Measurements from ENCODE around the gene ZNF568. TPM values are rescaled to one million over a fixed set of nuclear protein-coding genes. Genes with fewer than 3 reads are reported as not detected.
A peak's percentile ranks its signal among the peaks of the same experiment; 100 is the strongest.

The ZNF568 gene
- total RNA-seq = 1 to 10 TPM; 6.3 to 7.3 TPM
- 11.4 to 27.7 reads per million in 2 donors for total RNA-seq

DNA sequence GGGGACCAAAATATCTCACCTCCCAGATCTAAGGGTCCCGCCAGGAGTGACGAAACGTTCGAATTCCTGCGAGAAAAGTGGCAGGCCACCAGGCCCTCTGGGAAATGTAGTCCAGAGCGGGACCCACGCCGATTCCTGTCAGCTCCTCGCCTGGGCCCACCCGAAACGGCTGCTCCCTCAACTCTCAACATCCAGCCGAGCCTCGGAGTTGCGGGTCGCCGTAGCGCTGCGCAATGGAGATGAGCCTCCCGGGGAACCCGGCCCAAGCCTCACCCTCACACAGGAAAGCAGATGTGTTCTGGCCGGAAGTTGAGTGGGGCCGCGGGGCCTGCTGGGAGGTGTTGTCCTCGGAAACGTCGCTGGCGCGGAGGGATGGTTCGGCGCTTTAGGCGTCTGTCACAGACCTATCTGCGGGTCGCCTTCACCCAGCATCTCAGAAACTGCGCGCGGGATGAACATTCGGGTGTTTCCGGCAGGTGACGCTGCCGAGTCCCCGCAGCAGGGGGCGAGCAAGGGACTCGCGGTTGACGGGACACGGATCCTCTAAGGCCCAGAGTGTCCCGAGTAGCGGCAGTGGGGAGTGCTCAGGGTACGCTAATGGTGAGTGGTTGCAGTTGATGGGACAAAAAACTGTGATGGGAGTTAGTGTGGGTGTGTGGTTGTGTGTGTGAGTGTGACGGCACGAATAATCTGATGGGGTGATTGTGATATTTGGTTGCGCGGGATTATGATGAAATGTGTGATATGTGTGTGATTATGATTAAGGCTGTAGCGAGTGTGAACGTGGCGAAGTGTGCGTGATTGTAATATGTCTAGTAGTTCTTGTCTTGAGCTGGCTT lies at the start of gene ZNF568, which contains the start of gene ZNF829:
ZNF568 (plus strand) TSS at position 341 of the 839 bp plus-strand sequence. CDS start 6,439 bp downstream, outside the sequence.
ZNF829 (minus strand) TSS at position 300 of the 839 bp plus-strand sequence. CDS start 1,124 bp downstream, outside the sequence.
- Mint-ChIP-seq H3K4me1 (peaks cover 14% of the 10 kb centered on the region), H3K4me3 (peak within 1 kb of the TSS; percentile 95), H3K27me3 (no peaks in the 10 kb centered on the region), H3K27ac (peak within 1 kb of the TSS; percentile 95), H3K36me3 (ENCODE audit: low read depth) (peaks cover 7% of the 10 kb centered on the region)
- DNase-seq = peak; percentile 82 to 91 (median 88)
- H3K9me3 ChIP-seq (ENCODE audit: control insufficient read depth, low read length, poor library complexity, severe bottlenecking) = peaks cover 3% of the 10 kb centered on the region
- ATAC-seq = peak; percentile 97

DNA sequence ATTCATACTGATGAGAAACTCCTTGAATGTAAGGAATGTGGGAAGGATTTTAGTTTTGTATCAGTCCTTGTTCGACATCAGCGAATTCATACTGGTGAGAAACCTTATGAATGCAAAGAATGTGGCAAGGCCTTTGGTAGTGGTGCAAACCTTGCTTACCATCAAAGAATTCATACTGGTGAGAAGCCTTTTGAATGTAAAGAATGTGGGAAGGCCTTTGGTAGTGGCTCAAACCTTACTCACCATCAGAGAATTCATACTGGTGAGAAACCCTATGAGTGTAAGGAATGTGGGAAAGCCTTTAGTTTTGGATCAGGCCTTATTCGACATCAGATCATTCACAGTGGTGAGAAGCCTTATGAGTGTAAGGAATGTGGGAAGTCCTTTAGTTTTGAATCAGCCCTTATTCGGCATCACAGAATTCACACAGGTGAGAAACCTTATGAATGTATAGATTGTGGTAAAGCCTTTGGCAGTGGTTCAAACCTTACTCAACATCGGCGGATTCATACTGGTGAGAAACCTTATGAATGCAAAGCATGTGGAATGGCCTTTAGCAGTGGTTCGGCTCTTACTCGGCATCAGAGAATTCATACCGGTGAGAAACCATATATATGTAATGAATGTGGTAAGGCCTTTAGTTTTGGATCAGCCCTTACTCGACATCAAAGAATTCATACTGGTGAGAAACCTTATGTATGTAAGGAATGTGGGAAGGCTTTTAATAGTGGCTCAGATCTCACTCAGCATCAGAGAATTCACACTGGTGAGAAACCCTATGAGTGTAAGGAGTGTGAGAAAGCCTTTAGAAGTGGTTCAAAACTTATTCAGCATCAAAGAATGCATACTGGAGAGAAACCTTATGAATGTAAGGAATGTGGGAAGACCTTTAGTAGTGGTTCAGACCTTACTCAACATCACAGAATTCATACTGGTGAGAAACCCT lies 38.9 kb upstream of the ZNF568 start:
- Mint-ChIP-seq H3K27ac (no peak overlapping the region), H3K4me3 (no peak overlapping the region), H3K27me3 (no peaks in the 10 kb centered on the region), H3K4me1 (no peaks in the 10 kb centered on the region), H3K36me3 (ENCODE audit: low read depth) (peaks cover 14% of the 10 kb centered on the region)
- no peak for DNase-seq
- no peak for ATAC-seq
- peaks cover 40% of the 10 kb centered on the region for H3K9me3 ChIP-seq (ENCODE audit: control insufficient read depth, low read length, poor library complexity, severe bottlenecking)

DNA sequence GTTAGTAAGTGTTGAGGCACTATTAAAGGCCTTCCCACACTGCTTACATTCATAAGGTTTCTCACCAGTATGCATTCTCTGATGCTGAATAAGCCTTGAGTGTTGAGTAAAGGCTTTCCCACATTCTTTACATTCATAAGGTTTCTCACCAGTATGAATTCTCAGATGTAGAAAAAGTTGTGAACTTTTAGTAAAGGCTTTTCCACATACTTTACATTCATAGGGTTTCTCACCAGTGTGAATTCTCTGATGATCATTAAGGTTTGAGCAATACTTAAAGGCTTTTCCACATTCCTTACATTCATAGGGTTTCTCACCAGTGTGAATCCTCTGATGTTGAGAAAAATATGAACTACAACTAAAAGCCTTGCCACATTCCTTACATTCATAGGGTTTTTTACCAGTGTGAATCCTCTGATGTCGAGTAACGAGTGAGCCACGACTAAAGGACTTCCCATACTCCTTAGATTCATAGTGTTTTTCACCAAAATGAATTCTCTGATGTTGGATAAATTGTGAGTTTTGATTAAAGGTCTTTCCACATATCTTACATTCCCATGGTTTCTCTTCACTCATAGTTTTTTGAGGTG lies 24.3 kb upstream of the ZNF568 start:
- H3K4me1 Mint-ChIP-seq = no peaks in the 10 kb centered on the region

DNA sequence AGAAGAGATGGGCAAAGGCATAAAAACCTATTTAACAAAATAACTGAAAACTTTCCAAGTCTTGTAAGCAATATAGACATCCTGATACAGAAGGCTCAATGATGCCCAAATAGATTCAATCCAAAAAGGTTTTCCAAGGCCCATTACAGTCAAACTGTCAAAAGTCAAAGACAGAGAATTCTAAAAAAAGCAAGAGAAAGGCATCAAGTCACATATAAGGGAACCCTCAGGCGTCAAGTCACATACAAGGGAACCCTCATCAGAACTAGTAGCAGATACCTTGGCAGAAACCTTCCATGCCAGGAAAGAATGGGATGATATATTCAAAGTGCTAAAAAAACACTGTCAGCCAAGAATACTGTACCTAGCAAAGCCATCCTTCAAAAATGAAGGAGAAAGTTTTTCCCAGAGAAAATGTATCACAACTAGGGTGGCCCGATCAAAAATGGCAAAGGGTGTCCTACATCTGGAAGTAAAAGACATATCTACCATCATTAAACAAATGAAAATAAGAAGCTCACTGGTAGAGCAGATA lies 21.2 kb upstream of the ZNF568 start:
- Mint-ChIP-seq H3K36me3 (ENCODE audit: low read depth) (peaks cover 5% of the 10 kb centered on the region), H3K4me1 (no peaks in the 10 kb centered on the region), H3K27ac (no peak overlapping the region), H3K4me3 (no peak overlapping the region), H3K27me3 (no peaks in the 10 kb centered on the region)
- peaks cover 75% of the 10 kb centered on the region for H3K9me3 ChIP-seq (ENCODE audit: control insufficient read depth, low read length, poor library complexity, severe bottlenecking)
- ATAC-seq (no peak), DNase-seq (no peak)

More for the DNA sequence above, 24.3 kb upstream of the ZNF568 start:
- H3K27ac Mint-ChIP-seq = no peak overlapping the region
- no peak overlapping the region for H3K4me3 Mint-ChIP-seq
- H3K36me3 Mint-ChIP-seq (ENCODE audit: low read depth) = peaks cover 6% of the 10 kb centered on the region
- no peak for DNase-seq
- no peak for ATAC-seq
- H3K27me3 Mint-ChIP-seq = no peaks in the 10 kb centered on the region
- peaks cover 65% of the 10 kb centered on the region for H3K9me3 ChIP-seq (ENCODE audit: control insufficient read depth, low read length, poor library complexity, severe bottlenecking)

DNA sequence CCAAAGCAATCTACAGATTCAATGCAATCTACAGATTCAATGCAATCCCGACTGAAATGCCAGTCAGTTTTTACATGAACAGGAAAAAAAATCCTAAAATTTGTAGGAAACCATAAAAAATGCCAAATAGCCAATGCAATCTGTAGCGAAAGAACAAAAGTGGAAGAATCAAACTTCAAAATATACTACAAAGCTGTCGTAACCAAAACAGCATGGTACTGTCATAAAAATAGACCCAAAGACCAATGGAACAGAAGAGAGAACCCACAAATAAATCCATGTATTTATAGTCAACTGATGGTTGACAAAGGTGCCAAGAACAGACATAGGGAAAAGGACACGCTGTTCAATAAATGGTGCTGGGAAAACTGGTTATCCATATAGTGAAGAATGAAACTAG lies 17.7 kb upstream of the ZNF568 start:
- Mint-ChIP-seq H3K27ac (no peak overlapping the region), H3K4me1 (no peaks in the 10 kb centered on the region), H3K36me3 (ENCODE audit: low read depth) (peaks cover 5% of the 10 kb centered on the region), H3K4me3 (no peak overlapping the region), H3K27me3 (no peaks in the 10 kb centered on the region)
- peaks cover 59% of the 10 kb centered on the region for H3K9me3 ChIP-seq (ENCODE audit: control insufficient read depth, low read length, poor library complexity, severe bottlenecking)
- no peak for ATAC-seq
- DNase-seq = no peak

DNA sequence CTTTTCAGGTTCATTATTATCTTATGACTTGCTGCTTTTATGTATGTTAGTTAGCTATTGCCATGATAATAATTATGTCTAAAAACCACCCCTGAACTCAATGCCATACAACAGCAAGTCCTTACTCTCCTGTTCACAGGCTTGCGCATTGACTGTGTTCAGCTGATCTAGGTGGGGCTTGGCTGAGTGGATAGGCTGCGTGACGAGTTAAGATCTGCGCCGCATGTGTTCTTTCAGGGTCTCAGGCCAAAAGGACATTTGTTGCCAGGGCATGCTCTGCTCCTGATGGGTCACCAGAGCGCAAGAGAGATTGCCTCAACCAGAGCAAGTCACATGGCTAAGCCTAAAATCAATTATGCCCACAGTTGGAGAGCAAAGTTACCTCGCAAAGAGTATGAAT lies 859 bp downstream of the ZNF568 start:
- Mint-ChIP-seq H3K4me1 (peaks cover 14% of the 10 kb centered on the region), H3K27me3 (no peaks in the 10 kb centered on the region), H3K27ac (peak overlapping the region; percentile 95), H3K36me3 (ENCODE audit: low read depth) (peaks cover 7% of the 10 kb centered on the region), H3K4me3 (peak overlapping the region; percentile 95)
- no peak for DNase-seq
- peaks cover 3% of the 10 kb centered on the region for H3K9me3 ChIP-seq (ENCODE audit: control insufficient read depth, low read length, poor library complexity, severe bottlenecking)
- ATAC-seq = no peak

DNA sequence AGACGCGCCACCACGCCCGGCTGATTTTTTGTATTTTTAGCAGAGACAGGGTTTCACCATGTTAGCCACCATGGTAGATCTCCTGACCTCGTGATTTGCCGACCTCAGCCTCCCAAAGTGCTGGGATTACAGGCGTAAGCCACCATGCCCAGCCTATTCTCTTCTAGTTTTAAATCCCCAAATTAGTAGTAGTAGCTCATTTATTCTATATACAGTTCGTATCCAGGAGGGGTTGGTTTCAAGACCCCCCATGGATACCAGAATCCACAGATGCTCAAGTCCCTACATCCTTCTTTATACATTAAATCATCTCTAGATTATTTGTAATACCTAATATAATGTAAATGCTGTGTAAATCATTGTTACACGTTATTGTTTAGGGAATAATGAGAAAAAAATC lies 2.0 kb downstream of the ZNF568 start:
- H3K4me3 Mint-ChIP-seq = peak overlapping the region; percentile 22
- no peaks in the 10 kb centered on the region for H3K27me3 Mint-ChIP-seq

DNA sequence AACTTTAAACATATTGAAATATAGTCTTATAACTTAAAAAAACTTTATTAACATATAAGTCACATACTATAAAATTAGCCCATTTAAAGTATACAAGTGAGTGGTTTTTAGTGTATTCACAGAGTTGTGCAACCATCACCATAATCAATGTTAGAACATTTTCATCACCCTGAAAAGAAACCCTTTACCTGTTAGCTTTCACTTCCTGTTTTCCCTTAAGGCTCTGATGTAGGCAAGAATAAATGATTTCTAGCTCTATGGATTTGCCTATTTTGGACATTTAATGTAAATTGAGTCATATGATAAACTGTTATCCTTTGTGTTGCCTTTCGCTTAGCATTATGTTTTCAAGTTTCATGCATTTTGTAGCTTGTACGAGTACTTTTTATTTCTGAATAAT lies 15.6 kb downstream of the ZNF568 start:
- Mint-ChIP-seq H3K27ac (no peak overlapping the region), H3K4me3 (no peak overlapping the region), H3K36me3 (ENCODE audit: low read depth) (peaks cover 8% of the 10 kb centered on the region), H3K4me1 (no peaks in the 10 kb centered on the region), H3K27me3 (no peaks in the 10 kb centered on the region)
- ATAC-seq = no peak
- peaks cover 5% of the 10 kb centered on the region for H3K9me3 ChIP-seq (ENCODE audit: control insufficient read depth, low read length, poor library complexity, severe bottlenecking)
- no peak for DNase-seq

More for the DNA sequence above, 2.0 kb downstream of the ZNF568 start:
- ATAC-seq (no peak), DNase-seq (no peak)
- Mint-ChIP-seq H3K27ac (no peak overlapping the region), H3K4me1 (peaks cover 14% of the 10 kb centered on the region), H3K36me3 (ENCODE audit: low read depth) (peaks cover 7% of the 10 kb centered on the region)
- peaks cover 4% of the 10 kb centered on the region for H3K9me3 ChIP-seq (ENCODE audit: control insufficient read depth, low read length, poor library complexity, severe bottlenecking)

DNA sequence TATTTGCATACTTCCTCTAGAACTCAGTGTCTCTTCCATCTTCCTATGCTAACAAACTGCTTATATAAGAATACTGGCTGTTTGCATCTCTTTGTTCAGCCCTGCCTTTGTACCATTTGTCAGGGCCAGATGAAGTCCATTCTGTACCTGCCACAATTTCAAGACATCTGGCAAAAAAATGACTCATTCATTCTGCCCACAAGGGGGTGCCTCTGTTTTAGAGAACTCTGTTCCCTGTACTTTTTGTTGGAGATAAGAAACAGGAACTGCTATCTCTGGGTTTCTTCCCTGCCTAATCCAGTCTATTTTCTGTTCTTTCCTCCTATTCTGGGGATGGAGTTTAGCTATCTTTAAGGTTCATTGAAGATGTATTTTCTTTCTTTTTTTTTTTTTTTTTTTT lies 23.0 kb downstream of the ZNF568 start:
- no peak for ATAC-seq
- H3K36me3 Mint-ChIP-seq (ENCODE audit: low read depth) = peaks cover 20% of the 10 kb centered on the region
- peaks cover 19% of the 10 kb centered on the region for H3K9me3 ChIP-seq (ENCODE audit: control insufficient read depth, low read length, poor library complexity, severe bottlenecking)

DNA sequence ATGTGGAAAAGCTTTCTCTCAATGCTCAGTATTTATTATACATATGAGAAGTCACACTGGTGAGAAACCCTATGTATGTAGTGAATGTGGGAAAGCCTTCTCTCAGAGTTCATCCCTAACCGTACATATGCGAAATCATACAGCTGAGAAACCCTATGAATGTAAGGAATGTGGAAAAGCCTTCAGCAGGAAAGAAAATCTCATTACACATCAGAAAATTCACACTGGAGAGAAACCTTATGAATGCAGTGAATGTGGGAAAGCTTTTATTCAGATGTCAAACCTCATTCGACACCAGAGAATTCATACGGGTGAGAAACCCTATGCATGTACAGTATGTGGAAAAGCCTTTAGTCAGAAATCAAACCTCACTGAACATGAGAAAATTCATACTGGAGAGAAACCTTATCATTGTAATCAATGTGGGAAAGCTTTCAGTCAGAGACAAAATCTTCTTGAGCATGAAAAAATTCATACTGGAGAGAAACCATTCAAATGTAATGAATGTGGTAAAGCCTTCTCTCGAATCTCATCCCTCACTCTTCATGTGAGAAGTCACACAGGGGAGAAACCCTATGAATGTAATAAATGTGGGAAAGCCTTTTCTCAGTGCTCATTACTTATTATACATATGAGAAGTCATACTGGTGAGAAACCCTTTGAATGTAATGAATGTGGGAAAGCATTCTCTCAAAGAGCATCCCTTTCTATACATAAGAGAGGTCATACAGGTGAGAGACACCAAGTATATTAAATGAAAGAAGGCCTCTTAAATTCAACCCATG lies 34.4 kb downstream of the ZNF568 start:
- Mint-ChIP-seq H3K27ac (no peak overlapping the region), H3K4me1 (no peaks in the 10 kb centered on the region), H3K36me3 (ENCODE audit: low read depth) (peaks cover 1% of the 10 kb centered on the region), H3K4me3 (no peak overlapping the region), H3K27me3 (no peaks in the 10 kb centered on the region)
- peaks cover 44% of the 10 kb centered on the region for H3K9me3 ChIP-seq (ENCODE audit: control insufficient read depth, low read length, poor library complexity, severe bottlenecking)
- ATAC-seq (no peak), DNase-seq (no peak)

More for the DNA sequence above, 23.0 kb downstream of the ZNF568 start:
- H3K27ac Mint-ChIP-seq = no peak overlapping the region
- DNase-seq = no peak
- H3K4me3 Mint-ChIP-seq = no peak overlapping the region
- H3K4me1 Mint-ChIP-seq = no peaks in the 10 kb centered on the region
- H3K27me3 Mint-ChIP-seq = no peaks in the 10 kb centered on the region

DNA sequence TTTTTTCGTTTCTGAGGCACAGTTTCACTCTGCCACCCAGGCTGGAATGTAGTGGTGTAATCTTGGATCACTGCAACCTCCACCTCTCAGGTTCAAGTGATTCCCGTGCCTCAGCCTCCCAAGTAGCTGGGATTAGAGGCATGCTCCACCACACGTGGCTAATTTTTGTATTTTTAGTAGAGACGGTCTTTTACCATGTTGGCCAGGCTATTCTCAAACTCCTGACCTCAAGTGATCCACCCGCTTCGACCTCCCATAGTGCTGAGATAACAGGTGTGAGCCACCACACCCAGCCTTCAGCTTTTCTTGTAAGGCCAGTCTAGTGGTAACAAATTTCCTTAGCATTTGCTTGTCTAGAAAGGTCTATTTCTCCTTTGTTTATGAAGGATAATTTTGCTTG lies 46.2 kb downstream of the ZNF568 start:
- Mint-ChIP-seq H3K27ac (no peak overlapping the region), H3K27me3 (no peaks in the 10 kb centered on the region), H3K36me3 (ENCODE audit: low read depth) (peaks cover 6% of the 10 kb centered on the region), H3K4me1 (no peaks in the 10 kb centered on the region), H3K4me3 (no peak overlapping the region)
- ATAC-seq (no peak), DNase-seq (no peak)
- H3K9me3 ChIP-seq (ENCODE audit: control insufficient read depth, low read length, poor library complexity, severe bottlenecking) = peaks cover 10% of the 10 kb centered on the region

DNA sequence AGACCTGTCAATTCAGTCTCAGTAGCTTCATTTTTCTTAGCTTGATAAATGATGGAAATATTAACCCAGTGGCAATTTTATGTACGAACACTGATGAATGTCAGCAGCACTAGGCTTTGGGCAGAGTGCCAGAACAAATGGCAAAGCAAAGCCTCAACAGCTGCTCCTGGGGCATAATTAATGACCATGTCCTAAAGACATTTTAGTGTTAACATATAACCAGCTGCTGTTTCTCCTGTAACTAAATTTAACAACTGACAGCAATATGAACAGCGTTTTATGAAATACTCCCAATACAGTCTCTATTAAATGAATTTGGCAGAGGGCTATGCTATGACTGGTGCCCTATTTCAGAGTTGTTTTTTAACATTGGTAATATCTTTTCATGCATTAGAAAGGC lies 47.1 kb downstream of the ZNF568 start:
- DNase-seq (no peak), ATAC-seq (no peak)
- H3K36me3 Mint-ChIP-seq (ENCODE audit: low read depth) = peaks cover 6% of the 10 kb centered on the region
- H3K4me3 Mint-ChIP-seq = no peak overlapping the region
- no peak overlapping the region for H3K27ac Mint-ChIP-seq
- H3K27me3 Mint-ChIP-seq = no peaks in the 10 kb centered on the region
- no peaks in the 10 kb centered on the region for H3K4me1 Mint-ChIP-seq
- peaks cover 10% of the 10 kb centered on the region for H3K9me3 ChIP-seq (ENCODE audit: control insufficient read depth, low read length, poor library complexity, severe bottlenecking)

Data from T-helper 17 cell (primary cell).